ENCODE data around the gene NXPH4.

NXPH4 gene

GRCh38 chr12:57242691-57243454, 26.3 kb downstream of the NXPH4 start:
- no peak for DNase-seq (ENCODE audit: low read depth)

DNA sequence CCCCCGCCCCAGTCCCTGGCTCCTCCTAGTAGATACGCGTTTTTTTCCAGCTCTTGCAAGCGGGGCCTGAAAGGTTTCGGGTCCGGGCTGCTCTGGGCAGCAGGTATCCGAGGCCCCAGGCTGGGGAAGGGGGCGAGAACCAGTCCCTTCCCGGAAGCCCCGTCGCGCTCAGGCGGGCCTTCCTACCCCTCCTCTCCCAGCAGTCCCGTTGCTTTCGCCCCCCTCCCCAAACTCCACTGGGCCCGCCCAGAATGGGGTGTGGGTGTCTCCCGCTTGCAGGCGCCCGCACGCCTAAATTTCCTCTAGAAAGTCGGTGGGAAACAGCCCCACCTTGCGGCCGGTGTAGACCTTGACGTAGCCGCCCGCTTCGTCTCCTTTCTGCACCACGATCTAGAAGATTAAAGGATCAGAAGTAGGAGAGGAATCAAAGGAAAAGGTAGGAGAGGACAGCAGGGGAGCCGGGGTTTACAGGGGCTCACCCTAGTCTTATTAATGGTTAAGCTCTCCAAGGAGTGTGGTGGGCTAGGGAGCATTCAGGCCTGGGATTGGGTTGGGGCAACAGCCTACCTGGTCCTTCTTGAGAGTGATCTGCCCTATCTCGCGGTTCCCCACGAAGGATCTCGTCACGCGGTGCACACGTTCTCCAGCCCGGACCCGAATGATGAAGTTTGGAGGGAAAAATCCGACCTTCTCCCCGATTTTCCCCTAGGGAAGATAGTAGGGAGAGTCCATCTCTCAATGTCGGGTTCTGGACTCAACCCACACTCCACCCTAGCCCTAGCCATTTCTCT, 27.1 kb downstream of the NXPH4 start:
- peak; percentile 29 for DNase-seq (ENCODE audit: low read depth)

DNA sequence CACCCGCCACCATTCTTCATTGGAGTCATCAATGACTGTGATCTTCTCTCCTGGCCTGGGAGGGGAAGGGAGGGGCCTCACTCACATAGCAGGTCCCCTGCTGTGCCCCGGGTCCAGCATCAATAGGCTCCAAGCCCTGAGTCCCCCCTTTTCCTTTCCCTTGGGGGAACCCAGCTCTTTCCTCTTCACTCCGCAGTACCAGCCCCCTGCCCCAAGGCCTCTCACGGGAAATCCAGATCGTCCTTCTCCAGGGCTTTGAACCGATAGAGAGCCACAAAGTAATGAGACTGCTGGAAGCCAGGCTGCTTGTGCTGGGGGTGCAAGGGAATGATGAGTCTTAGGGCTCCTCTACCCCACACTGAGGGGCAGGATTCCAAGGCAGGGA, 27.7 kb downstream of the NXPH4 start:
- no peak for DNase-seq (ENCODE audit: low read depth)

- no peak for DNase-seq (ENCODE audit: low read depth)
Measured at GRCh38 chr12:57247041-57247440, 30.4 kb downstream of the NXPH4 start.

GRCh38 chr12:57248934-57249742, 32.5 kb downstream of the NXPH4 start:
- no peak for DNase-seq (ENCODE audit: low read depth)

GRCh38 chr12:57250541-57250940, 33.9 kb downstream of the NXPH4 start:
- no peak for DNase-seq (ENCODE audit: low read depth)

DNA sequence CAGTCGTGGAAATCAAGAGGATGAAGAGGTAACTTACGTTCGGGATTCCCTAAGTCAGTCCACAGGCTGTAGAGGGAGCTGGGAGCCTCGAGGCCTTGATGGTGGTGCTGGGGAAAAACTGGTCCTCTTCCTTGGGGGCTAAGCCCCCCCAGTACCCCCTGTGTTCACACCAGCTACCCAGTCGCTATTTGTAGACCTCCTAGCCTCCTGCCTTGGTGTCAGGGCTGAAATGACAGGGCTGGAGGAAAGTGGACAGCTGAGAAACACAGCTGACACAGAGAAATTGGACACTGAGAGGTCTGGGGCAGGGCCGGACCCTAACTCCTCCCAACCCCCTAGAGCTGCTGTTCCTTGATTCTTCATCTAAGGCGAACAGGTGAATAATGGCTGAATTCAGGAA, 34.4 kb downstream of the NXPH4 start, which contains the start of gene STAC3:
Gene STAC3, minus strand, starts transcription at position 232 of the 400 bp plus-strand sequence. CDS start 1,551 bp downstream, outside the sequence.
- no peak for DNase-seq (ENCODE audit: low read depth)

DNA sequence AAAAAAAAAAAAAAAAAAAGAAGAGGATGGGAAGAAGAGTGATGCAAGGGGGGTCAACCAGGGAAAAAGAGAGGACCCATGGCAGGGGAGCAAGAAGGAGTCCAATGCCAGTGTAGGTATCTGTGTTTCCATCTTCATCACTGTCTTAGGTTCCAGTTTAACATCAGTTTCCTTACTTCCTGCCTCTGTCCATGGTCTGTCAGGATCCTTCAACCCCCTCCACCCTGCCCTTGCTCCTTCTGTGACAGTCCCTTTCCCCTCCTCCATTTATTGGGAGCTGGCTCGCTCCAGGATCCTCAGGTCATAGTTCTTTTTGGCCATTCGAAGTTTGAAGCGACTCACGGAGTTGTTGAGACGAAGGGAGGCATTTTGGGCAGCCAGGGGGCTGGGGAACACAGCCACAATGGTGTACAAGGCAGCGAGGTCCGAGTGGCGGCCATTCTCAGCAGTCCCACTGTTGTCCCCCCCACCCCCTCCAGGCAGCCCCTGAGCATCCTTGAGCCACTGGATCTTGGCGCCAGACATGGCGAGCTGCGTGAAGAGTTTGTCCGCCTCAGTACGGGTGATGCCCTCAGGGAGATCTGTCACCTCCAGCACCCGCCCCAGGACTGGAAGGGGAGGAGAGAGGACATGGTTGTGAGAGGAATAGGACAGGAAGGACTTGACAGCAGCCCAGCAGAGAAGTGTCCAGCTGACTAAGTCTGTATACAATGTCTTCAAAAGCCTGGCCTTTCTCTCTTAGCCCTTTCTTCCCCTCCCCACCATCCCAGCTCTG, 38.1 kb downstream of the NXPH4 start:
- DNase-seq (ENCODE audit: low read depth), result no peak

- DNase-seq (ENCODE audit: low read depth), result no peak
Measured at GRCh38 chr12:57255916-57256315, 39.3 kb downstream of the NXPH4 start.

GRCh38 chr12:57258977-57259970, 42.7 kb downstream of the NXPH4 start:
- peak; percentile 94 for DNase-seq (ENCODE audit: low read depth)

- DNase-seq (ENCODE audit: low read depth), result no peak
Measured at GRCh38 chr12:57260366-57260765, 43.8 kb downstream of the NXPH4 start.

DNA sequence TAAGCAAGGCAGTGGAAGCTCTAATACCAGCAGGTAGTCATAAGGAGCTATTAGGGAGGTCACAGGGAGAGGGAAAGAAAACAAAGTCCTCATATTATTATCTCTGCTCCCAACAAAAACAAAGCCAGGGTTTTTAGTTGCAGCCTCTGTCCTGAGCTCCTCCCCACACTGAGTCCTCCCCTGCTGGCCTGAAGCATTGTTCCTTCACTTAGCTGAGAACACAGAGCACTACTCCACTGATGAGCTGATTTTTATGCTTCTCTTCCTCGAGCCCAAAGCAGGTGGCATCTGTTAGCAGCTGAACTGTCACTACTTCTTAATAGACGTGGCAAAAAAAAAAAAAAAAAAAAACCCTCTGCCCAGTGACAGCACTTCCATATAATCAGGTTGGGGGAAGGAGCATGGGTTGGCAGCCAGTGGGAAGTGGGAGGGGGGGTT, 44.9 kb downstream of the NXPH4 start:
- no peak for DNase-seq (ENCODE audit: low read depth)

DNA sequence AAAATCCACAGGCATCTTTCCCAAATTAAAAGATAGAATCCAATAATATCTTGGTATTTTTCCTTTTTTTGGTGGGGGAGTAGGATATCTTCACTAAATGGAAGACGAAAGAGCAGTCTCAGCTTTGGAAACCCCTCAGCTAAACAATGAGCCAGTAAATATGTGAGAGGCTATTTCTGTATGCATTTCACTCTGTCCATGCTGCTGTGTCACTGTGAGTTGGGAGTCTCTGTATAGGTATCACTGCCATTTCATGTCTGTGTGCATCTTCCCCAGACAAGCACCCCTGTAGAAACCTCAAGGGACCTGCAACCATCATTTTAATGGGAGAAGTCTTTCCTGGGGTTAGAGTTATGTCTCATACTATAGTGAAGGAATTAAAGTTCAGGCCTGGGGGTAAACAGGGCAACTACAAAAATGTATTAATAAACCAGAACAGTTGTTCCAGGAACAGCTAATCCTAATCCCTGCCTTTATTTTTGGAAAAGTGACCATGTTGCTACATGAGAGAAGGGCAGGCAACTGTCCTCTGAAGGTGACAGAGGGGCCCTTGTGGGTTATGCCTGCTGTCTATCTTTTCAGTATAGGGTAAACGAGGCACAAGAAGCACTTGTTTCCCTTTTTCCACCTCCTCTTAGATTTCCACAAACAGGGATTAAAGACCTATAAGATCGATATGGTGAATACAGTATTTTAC, 45.7 kb downstream of the NXPH4 start:
- DNase-seq (ENCODE audit: low read depth), result no peak

DNA sequence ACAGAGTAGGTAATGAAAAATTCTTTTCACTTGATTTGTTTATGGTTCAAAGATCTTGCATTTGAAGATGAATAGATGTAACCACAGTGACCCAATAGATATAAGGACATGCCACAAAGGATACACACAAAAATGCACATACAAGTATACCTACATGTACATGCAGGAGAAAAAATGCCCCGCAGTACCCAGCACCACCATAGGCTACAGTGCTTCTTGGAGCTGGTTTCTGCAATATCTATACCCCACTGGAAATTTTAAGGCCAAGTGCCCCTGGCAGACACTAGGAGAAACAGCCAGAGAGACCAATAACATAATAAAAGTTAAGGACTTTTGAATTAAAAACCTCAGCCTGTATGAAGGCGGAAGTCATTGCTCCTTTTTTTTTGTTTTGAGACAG, 46.5 kb downstream of the NXPH4 start:
- DNase-seq (ENCODE audit: low read depth), result no peak

DNA sequence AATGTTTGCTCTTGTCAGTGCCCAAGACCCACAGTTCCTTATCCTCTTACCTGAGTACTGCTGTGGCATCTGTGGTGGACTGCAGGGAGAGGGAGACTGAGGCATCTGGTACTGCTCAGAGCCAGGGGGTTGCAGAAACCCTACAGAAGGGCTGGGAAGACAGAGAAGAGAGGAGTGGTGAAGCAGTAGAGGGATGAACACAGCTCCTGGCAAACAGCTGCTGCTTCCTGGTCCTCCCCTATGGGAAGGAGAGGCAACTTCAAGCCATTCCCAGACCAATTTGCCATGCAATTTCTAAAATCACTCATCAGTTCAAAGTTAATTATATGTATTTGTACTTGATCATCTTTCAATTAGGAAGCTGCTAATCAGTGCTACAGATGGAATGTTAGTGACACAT, 50.1 kb downstream of the NXPH4 start:
- no peak for DNase-seq (ENCODE audit: low read depth)

- no peak for DNase-seq (ENCODE audit: low read depth)
Measured at GRCh38 chr12:57268264-57268663, 51.7 kb downstream of the NXPH4 start.

GRCh38 chr12:57270966-57271470, 54.4 kb downstream of the NXPH4 start:
- peak; percentile 7 for DNase-seq (ENCODE audit: low read depth)

GRCh38 chr12:57272337-57273151, 56.0 kb downstream of the NXPH4 start:
- peak; percentile 65 for DNase-seq (ENCODE audit: low read depth)

GRCh38 chr12:57273516-57273915, 56.9 kb downstream of the NXPH4 start:
- DNase-seq (ENCODE audit: low read depth), result no peak
